Common myeloid progenitor, CD34-positive (primary cell): ENCODE results near the gene PCNX4.

Experiments
- CTCF ChIA-PET: fragments of 350-600 bp; sonication (Branson Sonifier 250); formaldehyde crosslinking; loops from one replicate; lab custom pipeline; 2021; ENCODE audit warnings: antibody characterized with exemption; lab: Charles Lee
- POLR2A ChIA-PET: fragments of 350-600 bp; sonication (Branson Sonifier 250); formaldehyde crosslinking; loops from one replicate; lab custom pipeline; 2021; ENCODE audit warnings: antibody characterized with exemption; lab: Charles Lee
- DNase-seq, 3 donors: peaks; one replicate each; pipeline versions ENCODE4 v3.0.0 to v3.0.0-alpha.2; 2013
- H3K27ac ChIP-seq, 2 experiments: 1 replicate in 1 of 2; 2 replicates in 1 of 2; pipeline ENCODE4 v1.7.0; 2013; ENCODE audit warnings: inconsistent platforms in 2 of 2, low read length in 2 of 2, mild to moderate bottlenecking in 2 of 2, low read depth in 1 of 2, moderate library complexity in 1 of 2; ENCODE audit not compliant: severe bottlenecking in 2 of 2, insufficient read depth in 1 of 2, poor library complexity in 1 of 2
- H3K27me3 ChIP-seq, 5 experiments: replicated peaks in 2 of 5; 1 replicate in 3 of 5; 2 replicates in 2 of 5; pipeline versions ENCODE4 v1.6.1 to v1.7.0; 2013; ENCODE audit warnings: low read length in 4 of 5, mild to moderate bottlenecking in 2 of 5, moderate library complexity in 2 of 5, inconsistent platforms in 1 of 5; ENCODE audit not compliant: insufficient read depth in 5 of 5, control insufficient read depth in 4 of 5
- H3K36me3 ChIP-seq, 4 experiments: 1 replicate in 2 of 4; 2 replicates in 2 of 4; pipeline versions ENCODE4 v1.6.1 to v1.7.0; 2013; ENCODE audit warnings: low read length in 3 of 4, control low read depth in 1 of 4, mild to moderate bottlenecking in 1 of 4; ENCODE audit not compliant: control insufficient read depth in 4 of 4, insufficient read depth in 4 of 4
- H3K4me1 ChIP-seq, 4 experiments: 1 replicate in 3 of 4; 2 replicates in 1 of 4; pipeline versions ENCODE4 v1.6.1 to v1.7.1; 2013; ENCODE audit warnings: low read length in 3 of 4, mild to moderate bottlenecking in 3 of 4, control low read depth in 1 of 4, inconsistent platforms in 1 of 4, moderate library complexity in 1 of 4; ENCODE audit not compliant: control insufficient read depth in 4 of 4, insufficient read depth in 4 of 4; ENCODE audit errors: control extremely low read depth in 1 of 4
- H3K4me3 ChIP-seq, 7 experiments: 1 replicate in 4 of 7; 2 replicates in 3 of 7; pipeline versions ENCODE4 v1.5.1 to v1.7.0; 2013; ENCODE audit warnings: mild to moderate bottlenecking in 7 of 7, low read length in 6 of 7, moderate library complexity in 6 of 7, inconsistent platforms in 2 of 7, low read depth in 2 of 7, control low read depth in 1 of 7; ENCODE audit not compliant: insufficient read depth in 4 of 7, control insufficient read depth in 1 of 7; ENCODE audit errors: extremely low read depth in 1 of 7
- H3K9me3 ChIP-seq, 5 experiments: 1 replicate in 4 of 5; 2 replicates in 1 of 5; pipeline versions ENCODE4 v1.6.1 to v1.7.1; 2013; ENCODE audit warnings: low read length in 4 of 5, mild to moderate bottlenecking in 2 of 5, inconsistent platforms in 1 of 5, low read depth in 1 of 5, moderate library complexity in 1 of 5; ENCODE audit not compliant: control insufficient read depth in 4 of 5, insufficient read depth in 2 of 5; ENCODE audit errors: control extremely low read depth in 1 of 5
- WGBS: methylation state at CpG from one replicate; pipeline ENCODE4 v1.1.5; 2013; ENCODE audit not compliant: insufficient coverage; 5-methylcytosine and 5-hydroxymethylcytosine counted together

Gene PCNX4

DNA sequence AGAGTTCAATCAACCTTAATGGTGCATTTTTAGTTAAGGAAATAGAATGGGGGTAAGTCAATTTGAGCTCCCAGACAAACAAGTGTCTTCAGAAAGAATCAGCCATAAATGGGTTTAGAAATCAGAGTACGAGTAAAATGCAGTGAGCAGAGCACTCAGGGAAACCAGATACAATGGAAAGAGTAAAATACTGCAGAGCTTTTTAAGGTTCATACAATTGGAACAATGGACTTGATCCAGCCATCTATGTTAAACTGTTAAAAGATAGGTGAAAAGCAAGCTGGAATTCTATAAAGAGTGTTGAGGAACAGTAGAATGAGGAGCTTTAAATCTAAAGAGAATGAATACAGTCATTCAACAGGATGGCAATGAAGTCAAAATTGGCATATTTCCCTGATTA, 23.8 kb upstream of the PCNX4 start:
- POLR2A ChIA-PET = no interaction called here
- Histone ChIP-seq H3K4me1 (no peaks in the 10 kb centered on the region), H3K36me3 (no peaks in the 10 kb centered on the region), H3K27me3 (no peaks in the 10 kb centered on the region), H3K9me3 (no peaks in the 10 kb centered on the region), H3K4me3 (no peak overlapping the region), H3K27ac (no peak overlapping the region)
- CTCF ChIA-PET = interaction anchor here (0.7 to 7.1 kb wide), 4 partner anchors 14 to 117 kb away, joined by 3 to 124 read pairs (median 4); partner anchors contain the start of gene DHRS7
- 91% methylated on average over 1 of the region's 1 CpG for WGBS
- DNase-seq = no peak

DNA sequence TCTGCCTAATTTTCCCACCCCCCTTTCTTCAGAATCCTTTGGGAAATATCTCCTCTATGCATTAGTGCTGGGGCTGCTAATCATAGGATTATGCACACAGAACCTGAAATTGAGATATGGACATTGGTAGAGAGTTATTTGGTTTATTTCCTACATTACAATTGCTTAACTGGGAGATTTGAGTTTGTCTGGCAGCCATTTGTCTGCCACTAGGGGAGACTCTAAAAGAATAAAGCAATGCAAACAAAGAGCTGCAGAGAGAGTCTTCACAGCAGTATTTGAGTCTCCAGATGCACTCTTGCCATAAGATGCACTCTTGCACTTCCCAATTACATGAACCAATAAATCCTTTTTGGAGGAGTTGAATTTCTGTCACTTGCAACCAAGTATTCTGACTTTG, 12.0 kb upstream of the PCNX4 start:
- POLR2A ChIA-PET = no interaction called here
- Histone ChIP-seq H3K27me3 (no peaks in the 10 kb centered on the region), H3K9me3 (no peaks in the 10 kb centered on the region), H3K27ac (no peak overlapping the region), H3K4me1 (no peaks in the 10 kb centered on the region), H3K36me3 (no peaks in the 10 kb centered on the region), H3K4me3 (no peak overlapping the region)
- CTCF ChIA-PET = interaction anchor here (0.7 to 2.2 kb wide), 3 partner anchors 11 to 105 kb away, joined by 3 to 10 read pairs (median 3); partner anchors contain the start of gene DHRS7
- peak in 2 of 3 donors; percentile 8 to 9 for DNase-seq

DNA sequence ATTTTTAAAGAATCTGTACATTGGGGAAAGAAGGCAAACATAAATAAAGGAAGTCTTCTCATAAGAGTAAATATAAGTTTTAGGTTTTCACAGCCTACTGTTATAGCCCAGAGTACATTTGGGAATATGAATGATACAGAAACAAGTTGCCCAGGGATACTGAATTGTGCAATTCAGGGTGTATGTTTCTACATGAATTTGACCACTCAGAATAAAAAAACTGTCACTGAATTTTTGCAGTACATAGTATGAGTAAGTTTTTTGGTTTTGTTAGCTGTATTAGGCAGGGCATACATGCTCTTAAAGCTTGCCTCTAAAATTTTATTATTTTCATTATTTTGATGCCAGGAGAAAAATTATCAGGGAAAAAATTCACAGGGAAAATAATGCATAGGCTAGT, 6.6 kb upstream of the PCNX4 start:
- H3K9me3 ChIP-seq = no peaks in the 10 kb centered on the region
- no peaks in the 10 kb centered on the region for H3K4me1 ChIP-seq
- H3K36me3 ChIP-seq = no peaks in the 10 kb centered on the region
- H3K27me3 ChIP-seq = no peaks in the 10 kb centered on the region
- H3K27ac ChIP-seq = no peak overlapping the region
- no peak overlapping the region for H3K4me3 ChIP-seq
- POLR2A ChIA-PET = no interaction called here
- CTCF ChIA-PET = interaction anchor here (1.0 kb wide), 1 partner anchor 100 kb away, joined by 3 read pairs; no protein-coding TSS in a partner anchor
- no peak for DNase-seq

DNA sequence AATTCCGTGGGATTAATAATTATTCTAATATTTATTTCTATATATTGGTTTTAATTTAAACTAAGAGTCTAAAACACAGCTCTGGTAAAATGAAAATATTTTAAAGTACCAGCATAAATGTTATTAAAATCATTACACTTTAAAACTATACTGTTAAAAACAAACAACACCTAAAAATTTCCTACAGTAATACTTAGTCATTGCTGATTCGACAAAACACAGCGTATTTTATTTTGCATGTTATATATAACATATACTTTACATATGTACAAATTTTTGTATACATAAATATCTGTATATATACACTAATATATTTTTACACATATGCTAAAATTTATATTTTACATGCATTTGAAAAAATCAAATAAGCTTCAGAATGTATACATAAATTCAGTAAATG, 6.0 kb upstream of the PCNX4 start:
- ChIA-PET POLR2A (interaction anchor here (0.6 kb wide), 1 partner anchor 1664 kb away, joined by 3 read pairs; no protein-coding TSS in a partner anchor), CTCF (interaction anchor here (1.0 kb wide), 1 partner anchor 100 kb away, joined by 3 read pairs; no protein-coding TSS in a partner anchor)
- no peaks in the 10 kb centered on the region for H3K36me3 ChIP-seq
- H3K4me3 ChIP-seq = no peak overlapping the region
- H3K27ac ChIP-seq = no peak overlapping the region
- no peaks in the 10 kb centered on the region for H3K9me3 ChIP-seq
- peaks cover 0 to 3% (median under 1%) of the 10 kb centered on the region in 4 experiments for H3K4me1 ChIP-seq
- DNase-seq = no peak
- no CpG with 5 or more reads among the region's 3 CpGs for WGBS
- H3K27me3 ChIP-seq = no peaks in the 10 kb centered on the region

DNA sequence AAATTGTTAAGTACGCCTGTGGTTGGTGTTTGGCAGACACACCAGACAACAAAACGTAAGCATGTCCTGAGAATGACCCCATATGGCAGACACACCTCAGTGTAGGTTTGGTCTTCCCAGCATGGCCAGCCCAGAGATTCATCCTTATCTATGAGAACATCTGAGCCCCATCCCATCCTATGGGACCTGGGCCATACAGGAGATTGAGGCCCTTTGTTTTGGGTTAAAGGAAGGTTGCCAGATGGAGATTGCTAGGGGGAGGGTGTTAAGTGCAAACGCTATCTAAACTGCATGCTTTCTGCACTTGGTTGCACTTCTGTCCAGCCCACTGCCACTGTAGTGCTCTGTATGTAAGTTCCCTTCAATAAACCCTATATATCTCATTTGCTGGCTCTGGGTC, 4.1 kb upstream of the PCNX4 start:
- Histone ChIP-seq H3K36me3 (no peaks in the 10 kb centered on the region), H3K9me3 (no peaks in the 10 kb centered on the region), H3K27ac (no peak overlapping the region), H3K27me3 (no peaks in the 10 kb centered on the region), H3K4me3 (no peak overlapping the region), H3K4me1 (peaks cover 0 to 7% (median 3%) of the 10 kb centered on the region in 4 experiments)
- ChIA-PET CTCF (interaction anchor here (1.0 kb wide), 1 partner anchor 95 kb away, joined by 3 read pairs; no protein-coding TSS in a partner anchor), POLR2A (interaction anchor here (0.5 kb wide), 1 partner anchor 75 kb away, joined by 4 read pairs; no protein-coding TSS in a partner anchor)
- no peak for DNase-seq
- 94% methylated on average over 2 of the region's 3 CpGs for WGBS

DNA sequence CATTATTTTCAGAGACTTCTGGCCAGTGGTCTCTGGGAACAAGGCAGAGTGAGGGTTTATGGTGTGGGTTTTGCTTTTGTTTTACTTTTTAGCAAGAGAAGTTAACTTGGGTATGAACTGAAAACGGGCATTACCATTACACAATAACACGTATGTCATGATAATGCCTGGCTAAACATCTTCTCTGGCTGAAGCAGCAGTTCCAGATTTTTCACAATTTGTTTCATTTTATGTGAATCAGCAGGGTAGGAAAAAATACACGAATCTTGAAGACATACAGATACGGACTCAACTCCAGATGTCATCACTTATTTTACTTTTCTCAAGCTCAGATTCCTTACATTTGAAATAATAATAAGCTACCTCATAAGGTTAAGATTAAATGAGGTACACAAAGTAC, 2.5 kb upstream of the PCNX4 start:
- H3K9me3 ChIP-seq = no peaks in the 10 kb centered on the region
- peaks cover 3 to 18% (median 11%) of the 10 kb centered on the region in 4 experiments for H3K4me1 ChIP-seq
- CTCF ChIA-PET = interaction anchor here (0.8 to 2.4 kb wide), 6 partner anchors 10 to 95 kb away, joined by 3 to 10 read pairs (median 3); partner anchors contain the start of gene DHRS7
- H3K4me3 ChIP-seq = no peak overlapping the region
- no peaks in the 10 kb centered on the region for H3K36me3 ChIP-seq
- no peak overlapping the region for H3K27ac ChIP-seq
- WGBS = 100% methylated on average over 1 of the region's 4 CpGs
- H3K27me3 ChIP-seq = no peaks in the 10 kb centered on the region
- POLR2A ChIA-PET = interaction anchor here (0.6 kb wide), 2 partner anchors 205 to 236 kb away, joined by 4 to 5 read pairs; no protein-coding TSS in a partner anchor
- DNase-seq = no peak

DNA sequence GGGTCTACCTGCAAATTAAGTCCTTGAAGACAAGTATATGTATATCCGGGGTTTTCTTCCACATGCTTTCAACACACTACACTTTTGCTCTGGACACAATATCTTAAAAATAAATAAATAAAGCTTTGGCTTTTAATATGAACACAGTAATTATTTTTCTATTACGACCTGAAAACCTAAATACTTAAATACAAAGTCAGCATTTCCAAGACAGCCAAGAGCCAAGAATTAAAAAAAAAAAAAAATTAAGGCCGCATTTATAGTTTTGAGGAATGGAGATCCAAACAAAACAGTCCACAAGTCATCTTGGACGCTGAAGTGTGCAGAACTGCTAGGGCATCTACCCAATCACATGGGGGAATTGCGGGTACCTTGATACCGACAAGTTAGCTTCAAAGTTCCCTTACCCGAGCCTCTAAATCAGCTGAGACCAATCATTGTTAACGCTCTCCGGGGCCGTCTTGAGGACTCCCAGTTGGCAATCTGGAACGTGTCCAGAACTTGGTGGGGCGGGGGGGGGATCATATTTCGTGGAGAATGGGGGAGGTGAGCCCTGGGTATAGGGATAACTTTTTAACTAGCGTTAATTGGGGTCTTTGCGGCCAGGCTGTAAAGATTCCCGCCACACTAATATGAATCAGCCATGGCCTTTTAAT, 731 bp upstream of the PCNX4 start:
- Histone ChIP-seq H3K9me3 (no peaks in the 10 kb centered on the region), H3K27me3 (no peaks in the 10 kb centered on the region), H3K36me3 (no peaks in the 10 kb centered on the region), H3K4me3 (peak overlapping the region in 6 of 7 experiments; percentile 93 to 99 (median 97)), H3K27ac (peak overlapping the region; percentile 97 to 99), H3K4me1 (peaks cover 3 to 25% (median 19%) of the 10 kb centered on the region in 4 experiments)
- CTCF ChIA-PET = interaction anchor here (0.6 to 2.4 kb wide), 7 partner anchors 11 to 126 kb away, joined by 3 to 10 read pairs (median 3); partner anchors contain the start of gene DHRS7
- 1% methylated on average over 7 of the region's 16 CpGs for WGBS
- POLR2A ChIA-PET = interaction anchor here (0.6 to 1.2 kb wide), 4 partner anchors 10 to 272 kb away, joined by 3 to 6 read pairs (median 4); partner anchors contain the start of gene DHRS7
- DNase-seq = peak; percentile 52 to 79 (median 76)
